Parathyroid adenoma (tissue), 2 donors: Measurements from ENCODE around the gene RUNX2.

ENCODE experiments used
- H2AFZ ChIP-seq: fragments of 300-600 bp; sonication (generic); one replicate; pipeline ENCODE4 v1.7.0; 2017; ENCODE audit warnings: antibody characterized with exemption, mild to moderate bottlenecking
- H3K27ac ChIP-seq: fragments of 300-600 bp; sonication (generic); one replicate; pipeline ENCODE4 v1.7.0; 2017
- H3K27me3 ChIP-seq: fragments of 300-600 bp; sonication (generic); one replicate; pipeline ENCODE4 v1.7.0; 2017; ENCODE audit warnings: low read length; ENCODE audit not compliant: control insufficient read depth, insufficient read depth
- H3K36me3 ChIP-seq: fragments of 300-600 bp; sonication (generic); one replicate; pipeline ENCODE4 v1.7.0; 2017; ENCODE audit warnings: low read length; ENCODE audit not compliant: control insufficient read depth, insufficient read depth
- H3K4me1 ChIP-seq: fragments of 300-600 bp; sonication (generic); one replicate; pipeline ENCODE4 v1.7.0; 2017; ENCODE audit warnings: control low read depth
- H3K4me2 ChIP-seq: fragments of 300-600 bp; sonication (generic); one replicate; pipeline ENCODE4 v1.7.0; 2017; ENCODE audit warnings: low read length
- H3K4me3 ChIP-seq: fragments of 300-600 bp; sonication (generic); one replicate; pipeline ENCODE4 v1.7.0; 2017; ENCODE audit warnings: low read depth, low read length
- H3K79me2 ChIP-seq: fragments of 300-600 bp; sonication (generic); one replicate; pipeline ENCODE4 v1.7.0; 2017; ENCODE audit warnings: control low read depth
- H3K9ac ChIP-seq: fragments of 300-600 bp; sonication (generic); one replicate; pipeline ENCODE4 v1.7.0; 2017; ENCODE audit warnings: mild to moderate bottlenecking
- H3K9me3 ChIP-seq: fragments of 300-600 bp; sonication (generic); one replicate; pipeline ENCODE4 v1.7.0; 2017; ENCODE audit warnings: low read length; ENCODE audit not compliant: control insufficient read depth
- CTCF ChIP-seq: fragments of 300-600 bp; sonication (generic); IDR thresholded peaks from one replicate; pipeline ENCODE4 v1.7.0; 2017; ENCODE audit warnings: antibody characterized with exemption, mild to moderate bottlenecking
- donor health status: primary hyperparathyroidism.

Gene RUNX2

DNA sequence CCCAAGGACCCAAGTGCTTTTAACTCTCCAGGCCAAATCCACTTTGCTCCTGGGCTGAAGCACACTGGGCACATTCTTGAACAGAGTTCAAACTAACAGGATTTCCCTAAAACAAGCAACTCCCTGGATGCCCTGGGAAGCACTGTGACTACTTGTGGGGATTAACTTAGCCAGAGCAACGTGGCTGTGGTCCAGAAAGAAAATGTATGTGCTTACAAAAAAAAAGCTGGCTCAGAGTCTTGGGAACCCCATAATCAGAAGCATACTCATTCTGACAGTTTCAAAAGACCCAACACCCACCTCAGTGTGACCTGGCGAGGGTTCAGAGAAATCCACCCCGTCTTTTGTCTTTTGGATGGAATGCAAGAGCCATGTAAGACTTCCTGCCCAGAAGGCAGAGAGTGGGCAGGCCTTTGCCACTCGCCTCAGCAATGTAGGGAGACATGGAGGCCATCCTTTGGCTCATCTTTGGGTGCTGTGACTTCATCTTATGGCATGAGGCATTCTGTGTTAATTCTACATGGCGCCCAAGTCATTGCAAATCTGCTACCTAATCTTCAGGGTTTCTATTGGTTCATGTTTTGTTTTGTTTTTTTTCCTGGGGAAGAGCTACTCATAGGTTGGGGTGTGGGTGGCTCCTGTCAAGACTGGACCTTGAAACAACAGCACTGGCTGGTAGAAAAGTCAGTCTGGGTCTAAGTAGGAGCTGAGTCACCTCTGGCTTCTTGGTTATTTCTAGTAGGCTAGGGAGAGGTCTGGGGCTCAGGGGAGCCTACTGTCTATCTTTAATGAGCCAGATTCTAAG lies 298.2 kb downstream of the RUNX2 start:
- Histone ChIP-seq H3K79me2 (no peaks in the 10 kb centered on the region), H3K27me3 (no peaks in the 10 kb centered on the region), H3K4me2 (no peak overlapping the region), H3K9me3 (no peaks in the 10 kb centered on the region), H3K9ac (no peak overlapping the region), H3K4me1 (no peaks in the 10 kb centered on the region), H3K4me3 (no peak overlapping the region), H2AFZ (no peak overlapping the region), H3K36me3 (no peaks in the 10 kb centered on the region), H3K27ac (no peak overlapping the region)
- TF ChIP-seq CTCF: no peak

- no peak overlapping the region for H3K9ac ChIP-seq
- no peak overlapping the region for H3K27ac ChIP-seq
- no peaks in the 10 kb centered on the region for H3K4me1 ChIP-seq
- H3K4me2 ChIP-seq: no peak overlapping the region
- TF ChIP-seq CTCF: no peak
- H2AFZ ChIP-seq: no peak overlapping the region
- no peaks in the 10 kb centered on the region for H3K79me2 ChIP-seq
- H3K36me3 ChIP-seq: no peaks in the 10 kb centered on the region
- H3K9me3 ChIP-seq: no peaks in the 10 kb centered on the region
- H3K4me3 ChIP-seq: no peak overlapping the region
- H3K27me3 ChIP-seq: no peaks in the 10 kb centered on the region
Measured at GRCh38 chr6:45630314-45630713, 302.2 kb downstream of the RUNX2 start.

GRCh38 chr6:45630801-45631200 lies 302.7 kb downstream of the RUNX2 start:
- no peak overlapping the region for H3K27ac ChIP-seq
- H3K27me3 ChIP-seq: no peaks in the 10 kb centered on the region
- no peaks in the 10 kb centered on the region for H3K4me1 ChIP-seq
- no peak overlapping the region for H3K4me3 ChIP-seq
- H3K9ac ChIP-seq: no peak overlapping the region
- H3K4me2 ChIP-seq: no peak overlapping the region
- no peaks in the 10 kb centered on the region for H3K9me3 ChIP-seq
- H3K79me2 ChIP-seq: no peaks in the 10 kb centered on the region
- H3K36me3 ChIP-seq: no peaks in the 10 kb centered on the region
- no peak for TF ChIP-seq CTCF
- H2AFZ ChIP-seq: no peak overlapping the region

DNA sequence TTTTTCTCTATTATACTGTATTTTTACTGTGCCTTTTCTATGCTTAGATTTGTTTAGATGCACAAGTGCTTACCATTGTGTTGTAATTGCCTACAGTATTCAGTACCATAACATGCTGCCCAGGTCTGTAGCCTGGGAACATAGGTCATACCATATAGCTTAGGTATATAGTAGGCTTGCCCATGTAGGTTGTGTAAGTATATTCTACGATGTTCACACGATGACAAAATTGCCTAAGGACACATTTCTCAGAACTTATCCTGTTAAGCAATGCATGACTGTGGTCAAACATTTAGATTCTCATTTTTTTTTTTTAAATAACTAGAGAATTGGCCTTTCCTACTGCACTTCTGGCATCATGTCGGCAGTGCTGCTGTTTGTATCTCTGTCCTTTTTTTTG lies 303.3 kb downstream of the RUNX2 start:
- no peaks in the 10 kb centered on the region for H3K79me2 ChIP-seq
- no peak overlapping the region for H2AFZ ChIP-seq
- no peak for TF ChIP-seq CTCF
- H3K9ac ChIP-seq: no peak overlapping the region
- no peaks in the 10 kb centered on the region for H3K36me3 ChIP-seq
- H3K4me2 ChIP-seq: no peak overlapping the region
- H3K9me3 ChIP-seq: no peaks in the 10 kb centered on the region
- no peak overlapping the region for H3K4me3 ChIP-seq
- no peaks in the 10 kb centered on the region for H3K4me1 ChIP-seq
- no peaks in the 10 kb centered on the region for H3K27me3 ChIP-seq
- H3K27ac ChIP-seq: no peak overlapping the region
